GM18868 (cell line): ENCODE results near the gene TMEM263.
"Not testable (repeated sequence)": the region's sequence is repeated elsewhere in the genome, so short reads cannot be mapped to it uniquely, and the experiment has no call there.

Experiments
- ATAC-seq: cut with Tn5 transposase; IDR thresholded peaks from one replicate; pipeline ENCODE4 v1.9.1; 2021; ENCODE audit warnings: mild to moderate bottlenecking, moderate library complexity; ENCODE audit not compliant: unreplicated experiment

The TMEM263 gene

DNA sequence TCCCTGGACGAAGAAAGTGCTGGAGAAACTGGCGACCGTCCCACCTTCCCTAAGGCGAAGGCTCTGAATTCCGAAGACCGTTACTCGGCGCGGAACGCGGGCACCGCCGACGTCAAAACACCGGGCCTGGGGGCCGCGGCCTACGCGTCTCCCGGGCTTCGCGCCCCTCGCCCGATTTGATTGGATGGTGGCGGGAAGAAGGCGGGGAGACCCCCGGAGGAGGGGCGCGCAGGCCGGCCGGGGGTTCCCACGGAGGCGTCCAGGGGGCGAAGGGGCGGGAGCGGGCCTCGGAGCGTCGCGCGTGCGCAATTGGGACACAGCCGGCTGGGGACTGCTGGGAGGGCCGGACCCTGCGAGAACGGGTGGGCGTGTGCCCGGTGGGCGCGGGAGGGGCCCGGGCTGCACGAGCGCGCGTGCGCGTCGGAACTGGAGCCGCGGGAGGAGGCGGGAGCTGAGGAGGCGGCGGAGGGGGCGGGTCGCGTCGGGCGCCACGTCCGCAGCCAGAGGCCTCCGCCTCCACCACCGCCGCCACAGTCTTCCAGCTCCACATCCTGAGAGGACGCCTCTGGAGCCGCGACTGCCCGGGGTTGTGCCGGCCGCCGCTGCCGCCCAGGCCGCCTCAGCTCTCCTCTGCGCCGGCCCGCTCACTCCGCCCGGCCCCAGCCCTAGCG is at the start of gene TMEM263:
TSS of gene TMEM263 (plus strand) at position 531 of the 671 bp plus-strand sequence. CDS start 11,210 bp downstream, outside the sequence.
- peak; percentile 80 for ATAC-seq

DNA sequence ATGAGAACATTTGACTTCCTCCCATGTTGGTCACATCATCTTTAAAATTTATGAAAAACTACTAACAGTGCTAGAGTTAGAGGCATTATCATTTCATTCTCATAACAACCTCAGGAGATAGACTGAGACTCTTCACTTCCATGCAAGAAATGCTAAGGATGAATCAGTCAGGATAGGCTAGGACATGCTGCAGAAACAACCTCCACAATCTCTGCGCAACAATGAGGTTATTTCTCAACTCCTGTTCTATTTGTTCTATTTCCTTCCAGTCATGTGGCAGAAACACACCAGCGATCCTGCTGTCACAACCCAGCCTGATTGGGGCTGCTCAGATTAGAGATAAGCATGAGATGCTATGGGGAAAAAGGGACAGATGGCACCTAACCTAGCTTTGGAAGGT is 49.0 kb upstream of the TMEM263 start:
- ATAC-seq, result no peak

DNA sequence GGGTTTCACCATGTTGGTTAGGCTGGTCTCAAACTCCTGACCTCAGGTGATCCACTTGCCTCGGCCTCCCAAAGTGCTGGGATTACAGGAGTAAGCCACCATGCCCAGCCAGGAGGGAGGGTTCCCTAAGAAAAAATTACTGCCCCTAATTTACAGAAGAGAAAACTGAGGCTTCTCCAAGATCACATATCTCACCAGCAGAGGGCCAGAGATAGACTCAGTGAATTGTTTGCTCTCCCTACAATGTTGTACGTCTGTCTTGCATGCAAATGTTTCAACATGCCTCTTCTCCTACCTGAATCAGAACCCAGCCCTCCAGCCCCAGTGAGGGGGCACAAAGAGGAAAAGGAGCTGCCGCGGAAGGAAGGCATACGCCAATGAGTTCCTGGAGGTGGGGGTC is 48.3 kb upstream of the TMEM263 start:
- no peak for ATAC-seq

DNA sequence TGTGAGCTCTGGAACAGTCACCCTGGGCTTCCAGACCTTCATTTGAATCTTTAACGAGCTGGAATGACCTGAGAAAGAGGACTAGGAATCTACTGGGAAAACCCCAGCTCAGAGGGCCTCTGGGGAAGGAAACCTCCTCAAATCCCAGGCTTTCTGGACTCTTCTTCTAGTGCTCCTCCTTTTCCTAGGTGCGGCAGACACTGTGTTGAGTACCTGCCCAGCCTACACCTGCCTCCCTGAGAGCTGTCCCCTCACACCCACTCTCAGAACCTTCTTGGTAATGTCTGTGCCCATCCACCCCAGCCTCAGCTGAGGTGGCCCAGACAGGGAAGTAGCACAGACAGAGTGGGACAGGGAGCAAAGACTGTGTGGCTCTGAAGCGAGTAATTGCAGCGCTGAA is 47.9 kb upstream of the TMEM263 start:
- ATAC-seq, result no peak

DNA sequence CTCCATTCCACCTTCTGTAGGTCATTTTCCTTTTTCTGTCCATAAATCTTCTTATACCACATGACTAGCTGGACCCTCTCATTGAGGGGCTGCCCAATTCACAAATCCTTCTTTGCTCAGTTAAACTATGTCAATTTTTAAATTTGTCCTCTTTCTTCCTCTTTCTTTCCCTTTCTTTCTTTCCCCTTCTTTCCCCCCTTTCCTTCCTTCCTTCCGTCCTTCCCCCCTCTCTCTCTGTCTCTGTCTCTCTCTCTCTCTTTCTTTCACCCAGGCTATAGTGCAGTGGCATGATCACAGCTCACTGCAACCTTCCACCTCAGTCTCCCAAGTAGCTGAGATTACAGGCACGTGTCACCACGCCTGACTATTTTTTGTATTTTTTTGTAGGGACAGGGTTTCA is 47.1 kb upstream of the TMEM263 start:
- no peak for ATAC-seq

DNA sequence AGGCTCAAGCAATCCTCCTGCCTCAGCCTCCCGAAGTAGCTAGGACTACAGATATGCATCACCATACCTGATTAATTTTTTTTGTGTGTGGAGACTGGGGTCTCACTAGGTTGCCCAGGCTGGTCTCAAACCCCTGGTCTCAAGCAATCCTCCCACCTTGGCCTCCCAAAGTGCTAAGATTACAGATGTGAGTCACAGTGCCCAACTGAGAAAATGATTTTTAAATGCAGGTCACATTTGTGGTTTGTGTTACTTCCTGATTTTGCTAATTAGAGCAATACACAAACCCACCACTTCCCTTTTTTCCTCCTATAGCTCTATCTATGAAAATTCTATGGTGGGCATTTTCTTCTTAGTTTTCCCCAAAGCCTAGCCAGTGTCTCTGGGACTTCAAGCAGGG is 45.5 kb upstream of the TMEM263 start:
- ATAC-seq, result peak; percentile 75

DNA sequence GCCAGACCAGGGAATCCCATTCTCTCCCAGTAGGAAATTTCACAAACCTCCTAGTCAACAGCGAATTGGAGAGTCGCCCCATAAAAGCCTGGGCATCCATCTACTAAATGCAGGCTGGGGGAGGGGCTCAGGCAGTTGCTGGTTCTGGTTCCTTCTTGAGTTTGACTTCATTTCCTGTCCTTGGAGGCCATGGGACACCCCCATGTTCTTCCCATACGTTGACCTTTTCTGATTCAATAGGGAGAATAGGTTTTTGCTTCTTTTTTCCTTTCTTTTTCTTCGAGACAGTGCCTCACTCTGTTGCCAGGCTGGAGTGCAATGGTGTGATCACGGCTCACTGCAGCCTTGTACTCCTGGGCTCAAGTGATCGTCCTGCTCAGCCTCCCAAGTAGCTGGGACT is 44.1 kb upstream of the TMEM263 start:
- no peak for ATAC-seq

DNA sequence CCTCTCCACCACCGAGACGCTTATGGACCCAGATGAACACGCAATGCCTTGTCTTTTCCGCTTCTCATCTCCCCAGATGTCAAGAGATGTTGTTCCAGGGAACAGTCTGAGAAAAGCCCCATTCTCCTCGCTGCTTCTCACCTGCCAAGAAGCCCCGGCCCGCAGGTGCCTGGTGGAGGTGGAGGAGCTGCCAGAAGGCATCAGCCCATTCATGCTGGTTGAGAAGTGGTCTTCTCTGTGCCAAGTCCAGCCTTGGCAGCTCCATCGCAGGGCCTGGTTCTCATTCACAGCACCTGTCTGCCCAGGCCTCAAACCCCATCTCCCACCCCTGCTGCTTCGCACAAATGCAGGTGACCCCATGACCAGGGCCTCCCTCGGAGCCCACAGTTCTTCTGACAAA is 42.3 kb upstream of the TMEM263 start:
- ATAC-seq, result no peak

DNA sequence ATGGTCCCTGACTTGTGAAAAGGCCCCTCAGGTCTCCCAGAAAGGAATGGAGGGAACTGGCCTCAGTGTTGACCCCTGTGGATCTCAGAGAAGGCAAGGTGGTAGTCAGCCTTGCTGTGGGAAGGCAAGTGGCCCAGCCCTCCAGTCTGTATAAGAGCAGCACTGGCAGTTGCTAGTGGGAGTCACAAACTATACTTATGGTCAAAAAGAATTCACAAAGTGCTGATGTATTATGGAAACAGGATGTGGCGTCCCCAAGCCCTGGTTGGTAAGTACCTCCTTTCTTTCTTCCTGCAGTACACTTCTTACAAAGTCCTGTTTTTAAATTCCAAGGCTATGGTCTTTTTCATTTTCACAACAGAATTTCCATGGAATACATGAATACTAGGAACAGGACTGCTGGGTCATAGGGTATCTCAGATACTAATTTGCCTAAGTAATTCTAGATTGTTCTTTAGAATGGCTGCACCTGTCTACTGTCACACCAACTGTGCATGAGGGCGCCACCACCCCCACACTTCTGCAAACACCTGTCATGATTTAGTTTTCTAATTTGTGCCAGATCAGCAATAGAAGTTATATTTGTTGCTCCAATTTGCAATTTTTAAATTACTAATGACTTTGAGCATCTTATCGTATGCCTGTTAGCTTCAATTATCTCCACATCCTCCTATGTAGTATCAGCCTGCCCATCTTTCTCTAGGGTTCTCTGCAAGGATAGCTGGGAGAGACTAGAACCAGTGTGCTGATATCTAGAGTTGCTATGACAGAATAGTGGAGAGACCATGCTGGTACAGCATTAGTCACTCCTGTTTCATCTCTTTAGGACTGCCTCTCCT is 40.7 kb upstream of the TMEM263 start:
- peak; percentile 74 for ATAC-seq

DNA sequence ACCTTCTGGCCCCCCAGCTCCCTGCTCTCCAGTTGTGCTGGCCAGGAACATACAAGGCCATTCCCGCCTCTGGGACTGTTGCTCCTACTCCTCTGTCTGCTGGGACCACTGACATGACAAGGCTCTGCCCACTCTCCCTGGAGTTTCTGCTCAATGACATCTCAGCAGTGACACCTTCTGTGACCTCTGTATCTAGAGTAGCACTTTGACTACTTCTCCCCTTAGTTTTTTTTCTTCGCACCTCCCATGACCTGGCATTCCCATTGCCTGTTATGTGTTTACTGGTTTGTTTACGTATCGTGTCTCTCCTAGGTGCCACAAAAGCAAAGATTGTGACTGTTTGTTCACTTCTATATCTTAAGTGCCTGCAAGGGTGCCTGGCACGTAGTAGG is 40.1 kb upstream of the TMEM263 start:
- no peak for ATAC-seq

DNA sequence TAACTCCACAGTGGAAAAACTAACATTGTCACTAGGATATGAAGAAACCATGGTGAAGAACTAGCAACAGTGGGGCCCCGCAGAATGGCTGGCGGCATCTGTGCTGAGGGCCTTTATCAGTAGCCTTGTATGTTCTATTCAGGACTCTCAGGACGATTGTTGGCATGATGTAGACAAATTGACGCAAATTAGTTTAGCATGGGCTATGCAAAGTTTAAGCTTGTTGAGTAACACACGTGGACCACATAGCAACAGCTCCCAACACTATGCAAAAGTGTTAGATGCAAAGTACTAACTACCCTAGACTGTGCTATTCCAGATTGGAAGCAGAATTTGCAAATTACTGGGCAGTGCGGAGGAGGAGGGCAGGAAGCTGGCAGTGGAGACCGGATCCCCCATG is 38.2 kb upstream of the TMEM263 start:
- no peak for ATAC-seq

DNA sequence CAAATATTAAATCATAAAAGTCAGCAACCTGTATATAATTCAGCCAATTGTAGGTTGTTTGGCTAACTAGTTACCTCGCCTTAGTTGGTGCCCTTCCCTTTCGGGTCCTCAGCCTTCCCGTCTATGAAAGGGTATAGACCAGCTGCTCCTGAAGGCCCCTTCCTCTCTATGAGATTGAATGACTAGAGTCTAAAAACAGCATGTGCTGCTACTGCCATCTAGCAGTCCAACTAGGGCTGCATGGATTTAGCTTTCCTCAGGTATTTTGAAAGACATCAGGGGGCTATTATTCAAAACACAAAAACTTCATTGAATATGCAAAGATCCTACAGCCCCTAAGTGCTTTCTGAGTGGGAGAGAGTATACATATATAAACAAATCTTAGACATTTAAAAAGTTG is 37.0 kb upstream of the TMEM263 start:
- no peak for ATAC-seq

DNA sequence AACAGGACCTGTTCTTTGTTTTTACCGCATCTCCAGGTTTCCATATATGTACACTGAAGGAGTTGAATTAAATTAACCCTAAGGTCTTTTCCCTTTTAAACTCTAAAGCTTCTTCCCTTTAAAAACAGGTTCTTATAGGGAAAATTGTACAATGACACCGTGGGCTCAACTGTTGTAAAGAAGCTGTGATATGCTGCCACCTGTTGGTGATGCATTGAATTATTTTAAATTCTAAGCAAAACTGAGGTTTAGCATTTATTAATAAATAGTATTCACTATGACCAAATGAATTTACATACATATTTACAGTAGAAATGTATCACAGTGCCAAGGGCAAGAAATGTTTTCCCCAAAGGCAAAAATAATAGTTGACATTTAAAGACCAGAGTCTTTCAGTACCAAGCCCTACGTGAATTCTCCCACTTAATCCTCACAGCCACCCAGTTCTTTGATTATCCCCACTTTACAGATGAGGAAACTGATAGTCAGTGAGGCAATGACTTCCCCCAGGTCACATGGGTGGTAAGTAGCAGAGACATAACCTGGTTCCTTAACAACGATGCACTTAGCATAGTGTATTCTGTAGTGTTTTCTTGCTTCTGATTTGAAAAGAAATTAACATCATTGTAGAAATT is 35.7 kb upstream of the TMEM263 start:
- ATAC-seq, result no peak

DNA sequence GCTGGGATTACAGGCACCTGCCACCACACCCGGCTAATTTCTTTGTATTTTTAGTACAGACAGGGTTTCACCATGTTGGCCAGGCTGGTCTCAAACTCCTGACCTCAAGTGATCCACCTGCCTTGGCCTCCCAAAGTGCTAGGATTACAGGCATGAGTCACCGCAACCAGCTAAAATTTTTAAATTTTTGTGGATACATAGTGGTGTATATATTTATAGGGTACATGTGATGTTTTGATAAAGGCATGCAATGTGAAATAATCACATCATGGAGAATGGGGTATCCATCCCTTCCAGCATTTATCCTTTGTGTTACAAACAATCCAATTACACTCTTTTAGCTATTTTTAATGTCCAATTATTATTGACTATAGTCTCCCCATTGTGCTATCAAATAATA is 33.7 kb upstream of the TMEM263 start:
- ATAC-seq, result not testable (repeated sequence)

DNA sequence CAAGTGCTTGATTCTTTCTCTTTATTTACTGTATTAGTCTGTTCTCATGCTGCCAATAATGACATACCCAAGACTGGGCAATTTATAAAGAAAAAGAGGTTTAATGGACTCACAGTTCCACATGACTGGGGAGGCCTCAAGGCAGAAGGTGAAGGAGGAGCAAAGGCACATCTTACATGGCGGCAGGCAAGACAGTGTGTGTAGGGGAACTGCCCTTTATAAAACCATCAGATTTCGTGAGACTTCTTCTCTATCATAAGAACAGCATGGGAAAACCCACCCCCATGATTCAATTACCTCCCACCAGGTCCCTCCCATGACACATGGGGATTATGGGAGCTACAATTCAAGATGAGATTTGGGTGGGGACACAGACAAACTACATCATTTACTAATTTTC is 32.1 kb upstream of the TMEM263 start:
- not testable (repeated sequence) for ATAC-seq

DNA sequence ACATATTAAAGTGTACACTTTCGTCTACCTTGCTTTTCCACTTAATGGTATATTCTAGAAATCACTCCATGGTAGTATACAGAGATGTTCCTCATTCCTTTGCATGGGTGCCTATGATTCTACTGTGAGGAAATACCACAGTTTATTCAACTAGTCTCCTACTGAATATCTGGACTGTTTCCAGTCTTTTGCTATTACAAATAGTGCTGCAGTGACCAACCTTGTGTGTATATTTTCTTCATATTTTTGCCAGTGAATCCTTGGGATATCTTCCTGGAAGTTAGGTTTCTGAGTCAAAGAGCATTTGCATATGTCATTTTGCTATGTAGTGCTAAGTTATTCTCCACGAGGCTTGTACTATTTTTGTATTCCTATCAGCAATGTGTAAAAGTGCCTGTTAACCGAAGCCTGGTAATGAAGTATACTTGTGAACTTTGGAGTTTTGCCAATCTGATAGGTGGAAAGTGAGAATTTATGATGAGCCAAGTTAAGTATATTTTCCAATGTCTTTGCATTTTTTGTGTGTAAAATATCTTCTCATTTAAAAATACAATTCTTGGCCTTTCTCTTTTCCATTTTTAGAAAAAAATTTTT is 31.3 kb upstream of the TMEM263 start:
- no peak for ATAC-seq

DNA sequence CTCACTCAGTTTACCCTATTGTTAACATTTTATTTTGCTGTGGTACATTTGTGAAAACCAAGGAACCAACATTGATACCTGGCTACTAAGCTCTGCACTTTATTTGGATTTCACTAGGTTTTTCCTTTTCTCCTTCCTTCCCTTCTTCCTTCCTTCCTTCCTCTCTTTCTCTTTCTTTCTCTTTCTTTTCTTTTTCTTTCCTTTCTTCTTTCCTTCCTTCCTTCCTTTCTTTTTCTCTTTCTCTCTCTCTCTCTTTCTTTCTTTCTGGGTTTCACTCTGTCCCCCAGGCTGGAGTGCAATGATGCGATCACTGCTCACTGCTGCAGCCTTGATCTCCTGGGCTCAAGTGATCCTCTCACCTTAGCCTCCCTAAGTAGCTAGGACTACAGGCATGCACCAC is 29.1 kb upstream of the TMEM263 start:
- ATAC-seq, result no peak

DNA sequence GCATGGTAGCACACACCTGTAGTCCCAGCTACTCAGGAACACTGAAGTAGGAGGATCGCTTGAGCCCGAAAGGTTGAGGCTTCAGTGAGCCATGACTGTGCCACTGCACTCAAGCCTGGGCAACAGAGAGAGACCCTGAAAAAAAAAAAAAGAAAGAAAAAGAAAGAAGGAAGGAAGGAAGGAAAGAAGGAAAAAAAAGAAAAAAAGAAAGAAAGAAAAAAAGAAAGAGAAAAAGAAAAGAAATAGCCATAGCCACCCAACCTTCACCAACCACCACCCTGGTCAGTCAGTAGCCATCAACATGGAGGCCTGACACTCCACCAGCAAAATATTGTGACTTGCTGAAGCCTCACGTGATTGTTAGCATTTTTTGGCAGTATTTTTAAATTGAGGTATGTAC is 21.4 kb upstream of the TMEM263 start:
- no peak for ATAC-seq

DNA sequence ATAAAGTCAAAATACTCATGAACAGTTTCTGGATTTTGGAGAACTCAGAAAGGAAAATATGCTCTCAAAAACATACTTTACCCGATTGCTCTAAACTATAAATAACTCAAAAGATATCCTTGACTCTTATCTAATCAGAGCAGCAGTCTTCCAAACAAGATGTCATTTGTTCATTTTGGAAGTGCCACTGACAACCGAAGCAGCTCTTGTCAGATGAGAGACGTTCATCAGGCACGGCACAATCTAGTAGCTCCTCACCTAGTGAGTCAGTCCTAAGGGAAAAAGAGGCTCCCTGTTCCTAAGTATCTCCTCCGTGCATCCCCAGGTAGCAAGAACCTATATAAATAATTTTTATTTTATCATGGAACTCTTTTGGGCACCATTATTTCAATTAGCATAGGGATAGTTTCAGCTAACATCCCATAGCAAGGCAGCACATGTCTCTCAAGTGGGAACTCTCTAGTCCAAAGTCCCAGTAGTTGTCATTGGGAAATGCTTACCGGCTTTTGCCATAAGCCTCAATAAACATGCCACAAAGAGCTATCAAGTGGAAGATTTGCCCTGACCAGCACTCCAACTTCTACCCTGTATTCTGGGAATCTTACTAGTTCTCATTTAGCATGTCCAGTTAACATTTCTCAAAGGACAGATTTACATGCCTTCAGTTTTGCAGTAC is 14.1 kb upstream of the TMEM263 start:
- no peak for ATAC-seq

DNA sequence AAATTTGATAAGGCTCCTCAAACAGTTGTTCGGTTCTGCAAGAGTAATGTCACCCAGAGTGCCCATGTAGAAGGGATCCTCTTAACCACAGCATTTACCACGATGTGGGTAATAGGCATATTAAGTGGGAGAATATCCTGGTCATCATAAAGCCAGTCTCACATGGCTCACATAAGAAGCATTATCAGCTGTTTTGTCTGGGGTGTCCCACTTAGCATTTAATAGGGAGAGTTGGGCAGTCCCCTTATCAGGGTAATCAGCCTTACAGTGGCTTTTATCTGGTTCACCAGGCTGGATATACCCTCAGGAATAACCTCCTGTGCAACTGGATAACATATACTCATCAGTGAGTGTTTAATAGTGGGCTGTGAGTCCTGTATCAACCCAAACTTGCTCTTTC is 12.9 kb upstream of the TMEM263 start:
- no peak for ATAC-seq

DNA sequence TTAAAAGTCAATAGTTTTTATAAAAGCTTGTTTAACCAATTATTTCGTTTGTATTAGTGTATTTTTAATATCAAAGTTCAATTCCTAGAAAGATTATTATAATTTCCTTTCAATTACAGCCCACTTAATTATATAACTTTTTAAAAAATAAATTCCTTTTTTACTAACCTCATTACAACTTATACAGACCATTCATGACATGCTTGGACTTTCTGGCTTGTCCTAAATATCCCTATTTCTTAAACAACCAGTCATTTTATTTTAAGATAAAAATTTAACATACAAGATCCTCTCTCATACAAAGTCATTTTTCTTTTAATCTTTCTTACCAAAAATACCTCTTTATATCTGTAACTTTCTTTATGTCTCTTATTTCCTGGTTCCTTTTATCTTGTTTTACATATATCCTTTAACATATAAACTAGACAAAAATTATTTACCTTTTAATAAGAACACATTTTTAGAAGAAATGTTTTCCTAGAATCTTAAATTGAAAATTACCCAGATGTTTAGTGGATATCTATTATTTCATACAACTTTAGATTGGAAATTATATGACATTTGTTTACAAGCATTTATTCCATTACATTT is 10.4 kb upstream of the TMEM263 start:
- no peak for ATAC-seq
